H1 (cell line): ENCODE measurements around the gene FAM76B. TPM values are rescaled to one million over a fixed set of nuclear protein-coding genes. Genes with fewer than 3 reads are reported as not detected.

Experiments
- CTCF ChIA-PET: fragments of 300-600 bp; sonication (Branson Sonifier 250); formaldehyde crosslinking; loops from one replicate; lab custom pipeline; 2021; ENCODE audit not compliant: partially characterized antibody; lab: Charles Lee
- POLR2A ChIA-PET: fragments of 300-600 bp; sonication (Branson Sonifier 250); formaldehyde crosslinking; loops from one replicate; lab custom pipeline; 2021; ENCODE audit warnings: inconsistent platforms; ENCODE audit not compliant: partially characterized antibody; lab: Charles Lee
- DNase-seq, 2 experiments: peaks; one replicate each; pipeline versions ENCODE4 v3.0.0 to v3.0.0-alpha.2; 2010 to 2022; ENCODE audit warnings: low spot score in 2 of 2, low read depth in 1 of 2, mixed read lengths in 1 of 2
- FAIRE-seq: peaks from 2 replicates; lab custom pipeline; 2011; peaks lifted over from hg19 to GRCh38; lab: Jason Lieb, UNC
- H2AFZ ChIP-seq: 2 replicates; pipeline ENCODE4 v1.8.1; 2012; ENCODE audit warnings: low read length, inconsistent platforms
- H2AK5ac ChIP-seq: 2 replicates; pipeline ENCODE4 v1.6.1; 2013; ENCODE audit warnings: low read depth, low read length
- H2BK120ac ChIP-seq: replicated peaks from 2 replicates; pipeline ENCODE3; 2013; ENCODE audit warnings: low read depth, low read length, inconsistent platforms
- H2BK12ac ChIP-seq: 2 replicates; pipeline ENCODE4 v1.6.1; 2013; ENCODE audit warnings: low read depth, low read length
- H2BK15ac ChIP-seq: 2 replicates; pipeline ENCODE4 v1.6.1; 2013; ENCODE audit warnings: low read length
- H2BK20ac ChIP-seq: 2 replicates; pipeline ENCODE4 v1.6.1; 2013; ENCODE audit warnings: low read length
- H2BK5ac ChIP-seq: 2 replicates; pipeline ENCODE4 v1.6.1; 2013; ENCODE audit warnings: low read depth, low read length
- H3K14ac ChIP-seq: 2 replicates; pipeline ENCODE4 v1.6.1; 2013; ENCODE audit warnings: inconsistent platforms; ENCODE audit not compliant: insufficient read length
- H3K18ac ChIP-seq: 2 replicates; pipeline ENCODE4 v1.6.1; 2013; ENCODE audit warnings: low read length; ENCODE audit errors: extremely low read depth
- H3K23ac ChIP-seq: 2 replicates; pipeline ENCODE4 v1.6.1; 2013; ENCODE audit warnings: inconsistent platforms; ENCODE audit not compliant: insufficient read length
- H3K23me2 ChIP-seq: 2 replicates; pipeline ENCODE4 v1.6.1; 2013; ENCODE audit warnings: low read depth, low read length
- H3K27ac ChIP-seq: 2 replicates; pipeline ENCODE4 v1.6.1; 2011; ENCODE audit warnings: low read depth, low read length, inconsistent platforms
- H3K27me3 ChIP-seq, 4 experiments: replicated peaks in 1 of 4; 1 replicate in 1 of 4; 2 replicates in 3 of 4; pipeline versions ENCODE4 v1.6.1 to v1.8.1; 2011 to 2013; ENCODE audit warnings: low read length in 3 of 4, mild to moderate bottlenecking in 3 of 4, inconsistent platforms in 2 of 4, mixed read lengths in 2 of 4, moderate library complexity in 1 of 4; ENCODE audit not compliant: control insufficient read depth in 3 of 4, insufficient read depth in 3 of 4; ENCODE audit errors: extremely low read depth in 1 of 4
- H3K36me3 ChIP-seq, 4 experiments: 2 replicates each; pipeline versions ENCODE4 v1.6.1 to v1.8.1; 2011 to 2013; ENCODE audit warnings: mild to moderate bottlenecking in 4 of 4, low read length in 3 of 4, moderate library complexity in 2 of 4, control low read depth in 1 of 4, inconsistent platforms in 1 of 4; ENCODE audit not compliant: insufficient read depth in 4 of 4, control insufficient read depth in 2 of 4
- H3K4ac ChIP-seq: replicated peaks from 2 replicates; pipeline ENCODE3; 2013; ENCODE audit warnings: low read length, low read depth, mixed read lengths, inconsistent platforms; ENCODE audit not compliant: insufficient read length
- H3K4me1 ChIP-seq, 4 experiments: replicated peaks in 1 of 4; 1 replicate in 1 of 4; 2 replicates in 3 of 4; pipeline versions ENCODE4 v1.6.1 to v1.8.1; 2011 to 2013; ENCODE audit warnings: low read length in 3 of 4, inconsistent platforms in 2 of 4, mixed read lengths in 1 of 4; ENCODE audit not compliant: insufficient read depth in 4 of 4, control insufficient read depth in 3 of 4
- H3K4me2 ChIP-seq, 2 experiments: 2 replicates each; pipeline versions ENCODE4 v1.6.1 to v1.8.1; 2011 to 2013; ENCODE audit warnings: low read depth in 2 of 2, low read length in 2 of 2, control low read depth in 1 of 2, inconsistent platforms in 1 of 2, mild to moderate bottlenecking in 1 of 2; ENCODE audit not compliant: insufficient read depth in 1 of 2
- H3K4me3 ChIP-seq, 4 experiments: fragments of 200-600, 300-600 bp in 1 of 4; sonication (generic), shearing (Covaris generic), sonication (Bioruptor Twin) in 1 of 4; 2 replicates each; pipeline versions ENCODE4 v1.5.1 to v1.8.1; 2011 to 2016; ENCODE audit warnings: low read length in 4 of 4, low read depth in 3 of 4, control low read depth in 2 of 4, inconsistent platforms in 2 of 4, mild to moderate bottlenecking in 2 of 4, mixed read lengths in 1 of 4, moderate library complexity in 1 of 4; ENCODE audit not compliant: insufficient read depth in 2 of 4; ENCODE audit errors: extremely low read depth in 1 of 4
- H3K56ac ChIP-seq: replicated peaks from 2 replicates; pipeline ENCODE3; 2013; ENCODE audit warnings: low read depth, mild to moderate bottlenecking, mixed read lengths, low read length, inconsistent platforms; ENCODE audit not compliant: insufficient read length
- H3K79me1 ChIP-seq: 2 replicates; pipeline ENCODE4 v1.6.1; 2013; ENCODE audit warnings: low read depth, low read length, control low read depth
- H3K79me2 ChIP-seq, 2 experiments: 2 replicates each; pipeline versions ENCODE4 v1.6.1 to v1.8.1; 2012 to 2013; ENCODE audit warnings: low read length in 2 of 2, mild to moderate bottlenecking in 2 of 2, inconsistent platforms in 1 of 2; ENCODE audit not compliant: insufficient read depth in 2 of 2, control insufficient read depth in 1 of 2
- H3K9ac ChIP-seq, 4 experiments: replicated peaks in 1 of 4; 1 replicate in 1 of 4; 2 replicates in 3 of 4; pipeline versions ENCODE4 v1.6.1 to v1.8.1; 2011 to 2013; ENCODE audit warnings: low read depth in 3 of 4, low read length in 3 of 4, control low read depth in 2 of 4, mild to moderate bottlenecking in 2 of 4, moderate library complexity in 2 of 4, inconsistent platforms in 1 of 4; ENCODE audit errors: extremely low read depth in 1 of 4
- H3K9me3 ChIP-seq, 2 experiments: 2 replicates each; pipeline versions ENCODE4 v1.6.1 to v1.8.1; 2012 to 2013; ENCODE audit warnings: mild to moderate bottlenecking in 2 of 2, moderate library complexity in 2 of 2, control low read depth in 1 of 2, inconsistent platforms in 1 of 2, low read depth in 1 of 2, low read length in 1 of 2, mixed read lengths in 1 of 2; ENCODE audit not compliant: insufficient read depth in 2 of 2
- H4K20me1 ChIP-seq, 2 experiments: replicated peaks in 1 of 2; 2 replicates each; pipeline versions ENCODE3 to v1.8.1; 2011 to 2013; ENCODE audit warnings: inconsistent platforms in 2 of 2, low read length in 2 of 2, mild to moderate bottlenecking in 1 of 2; ENCODE audit not compliant: insufficient read depth in 2 of 2, control insufficient read depth in 1 of 2
- H4K5ac ChIP-seq: 2 replicates; pipeline ENCODE4 v1.6.1; 2013; ENCODE audit warnings: low read length, low read depth, mixed read lengths, inconsistent platforms; ENCODE audit not compliant: insufficient read length
- H4K8ac ChIP-seq: 2 replicates; pipeline ENCODE4 v1.8.0; 2013; ENCODE audit warnings: mild to moderate bottlenecking, moderate library complexity, low read length, inconsistent platforms; ENCODE audit not compliant: insufficient read depth; ENCODE audit errors: extremely low read depth
- H4K91ac ChIP-seq: replicated peaks from 2 replicates; pipeline ENCODE3; 2013; ENCODE audit warnings: low read length, mixed read lengths, inconsistent platforms; ENCODE audit not compliant: insufficient read length
- CEBPB ChIP-seq: IDR thresholded peaks from 2 replicates; pipeline ENCODE4 v1.6.1; 2012; ENCODE audit warnings: low read depth, low read length
- CHD1 ChIP-seq: IDR thresholded peaks from 2 replicates; pipeline ENCODE4 v1.6.1; 2012; ENCODE audit warnings: low read depth, low read length, improper control_type of control experiment
- EGR1 ChIP-seq: IDR thresholded peaks from 2 replicates; pipeline ENCODE4 v1.6.1; 2011; ENCODE audit warnings: low read depth, low read length, borderline replicate concordance
- NANOG ChIP-seq: IDR thresholded peaks from 2 replicates; pipeline ENCODE4 v1.6.1; 2011; ENCODE audit warnings: low read length, low read depth, mild to moderate bottlenecking, inconsistent platforms; ENCODE audit not compliant: insufficient read depth, poor library complexity, severe bottlenecking
- PHF8 ChIP-seq: fragments of 200-600 bp; sonication (generic); conservative IDR thresholded peaks from 2 replicates; pipeline ENCODE4 v1.7.1; 2012; ENCODE audit warnings: low read depth, mild to moderate bottlenecking, inconsistent platforms, low read length, moderate library complexity
- SIX5 ChIP-seq: IDR thresholded peaks from 2 replicates; pipeline ENCODE4 v1.6.1; 2011; ENCODE audit warnings: mild to moderate bottlenecking, low read depth, low read length
- TAF1 ChIP-seq: IDR thresholded peaks from 2 replicates; pipeline ENCODE4 v1.6.1; 2011; ENCODE audit warnings: mild to moderate bottlenecking, low read depth, low read length
- TBP ChIP-seq: IDR thresholded peaks from 2 replicates; pipeline ENCODE4 v1.6.1; 2011; ENCODE audit warnings: low read depth, low read length, improper control_type of control experiment
- YY1 ChIP-seq: IDR thresholded peaks from 2 replicates; pipeline ENCODE4 v1.6.1; 2011; ENCODE audit warnings: low read depth, mild to moderate bottlenecking, low read length
- WGBS, 2 experiments: shearing (Covaris generic) in 1 of 2; methylation state at CpG; one replicate each; pipeline versions ENCODE4 v1.1.6 to v1.1.7; 2013 to 2015; ENCODE audit warnings: low lambda C conversion rate in 2 of 2, mixed read lengths in 2 of 2, inconsistent platforms in 1 of 2, low coverage in 1 of 2, missing lambda C conversion rate in 1 of 2; ENCODE audit not compliant: insufficient replicate concordance in 2 of 2, insufficient coverage in 1 of 2, insufficient read length in 1 of 2; ENCODE audit errors: extremely low coverage in 1 of 2, missing lambda C conversion rate in 1 of 2; 5-methylcytosine and 5-hydroxymethylcytosine counted together
- polyA plus RNA-seq, 7 experiments: library from polyadenylated mRNA; depleted of rRNA in 3 of 7; stranded (reverse) in 5 of 7; unstranded in 2 of 7; fragments of >200 nt in 5 of 7; fragments of 200-250 nt in 2 of 7; gene quantifications; 1 replicate in 5 of 7; 2 replicates in 1 of 7; 4 replicates in 1 of 7; pipeline versions ENCODE4 v1.2.1 to v1.2.3, GENCODE V29; 2011 to 2013; ENCODE audit warnings: missing spikeins in 2 of 7, mixed read lengths in 2 of 7
- total RNA-seq: library from RNA; stranded (reverse); fragmentation: NEBNext Ultra II Directional; extraction: Animal tissue kit (Norgen Biotek cat#: 25700); gene quantifications from 2 replicates; pipeline ENCODE4 v1.2.1, GENCODE V29; 2021

The FAM76B gene
- total and polyA plus RNA-seq, 2 of the 8 experiments (the other 6 are each of a cell fraction or from before 2014, with no cell fraction given): 11.0 to 22.3 TPM

DNA sequence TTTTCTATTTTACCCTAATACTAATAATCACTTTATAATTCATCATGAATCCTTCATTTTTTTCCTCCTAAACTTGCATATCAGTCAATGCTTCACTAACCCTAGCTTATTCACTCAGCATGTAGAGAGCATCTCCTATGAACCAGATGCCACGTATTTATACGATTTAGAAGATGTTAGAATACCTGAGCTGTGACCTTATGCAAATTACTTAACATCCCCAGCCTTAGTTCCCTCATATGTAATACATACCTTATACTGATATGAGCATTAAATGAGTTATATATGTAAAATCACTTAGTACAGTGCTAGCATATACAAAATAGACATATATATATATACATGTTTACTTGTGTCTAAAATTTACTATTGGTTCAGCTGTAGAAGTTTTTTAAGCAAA lies 9.0 kb downstream of the FAM76B start:
- Histone ChIP-seq H3K14ac (no peak overlapping the region), H3K56ac (no peak overlapping the region), H4K20me1 (peaks cover 2 to 7% of the 10 kb centered on the region in 2 experiments), H3K9ac (no peak overlapping the region), H2BK120ac (no peak overlapping the region), H3K23me2 (no peaks in the 10 kb centered on the region; the same call in 1 of the 2 replicates), H3K4me2 (no peak overlapping the region), H2BK5ac (no peak overlapping the region), H3K4me3 (no peak overlapping the region), H3K27me3 (no peaks in the 10 kb centered on the region), H3K79me1 (no peaks in the 10 kb centered on the region), H3K4ac (no peak overlapping the region), H2BK20ac (no peak overlapping the region), H4K91ac (no peak overlapping the region), H3K27ac (no peak overlapping the region), H3K36me3 (peaks cover 7 to 90% (median 40%) of the 10 kb centered on the region in 4 experiments; a peak in 7 of 8 replicates), H2AK5ac (no peak overlapping the region), H3K9me3 (no peaks in the 10 kb centered on the region), H3K4me1 (no peaks in the 10 kb centered on the region), H2BK15ac (no peak overlapping the region), H4K5ac (no peak overlapping the region), H3K79me2 (no peaks in the 10 kb centered on the region), H2BK12ac (no peak overlapping the region), H3K18ac (no peak overlapping the region), H3K23ac (no peak overlapping the region), H2AFZ (no peak overlapping the region), H4K8ac (no peak overlapping the region)
- FAIRE-seq: no peak
- TF ChIP-seq TBP: no peak
- TF ChIP-seq CHD1: no peak
- no peak for TF ChIP-seq EGR1
- no peak for TF ChIP-seq YY1
- TF ChIP-seq TAF1: no peak
- no peak for TF ChIP-seq CEBPB
- no peak for TF ChIP-seq NANOG
- no peak for TF ChIP-seq SIX5
- TF ChIP-seq PHF8: no peak
- ChIA-PET POLR2A (no interaction called here), CTCF (interaction anchor here (1.0 to 1.3 kb wide), 2 partner anchors 8 to 646 kb away, joined by 3 read pairs; no protein-coding TSS in a partner anchor)
- DNase-seq: no peak
- 94% methylated on average over 2 of the region's 2 CpGs; no CpG with 5 or more reads in 1 of the 2 experiments for WGBS, 2 experiments
